HepG2 (cell line): ENCODE data around the gene UCN. TPM values are rescaled to one million over a fixed set of nuclear protein-coding genes. Genes with fewer than 3 reads are reported as not detected.

ENCODE experiments used
- CBX5 ChIP-seq: sonication (generic); formaldehyde crosslinking; IDR thresholded peaks from 2 replicates; pipeline ENCODE4 v1.4.0; 2020; ENCODE audit warnings: missing genetic modification reagents, borderline replicate concordance
- CEBPZ ChIP-seq: IDR thresholded peaks from 2 replicates; pipeline ENCODE4 v1.6.1; 2012; ENCODE audit warnings: low read length, improper control_type of control experiment
- GMEB1 ChIP-seq: sonication (generic); formaldehyde crosslinking; IDR thresholded peaks from 2 replicates; pipeline ENCODE4 v1.5.1; 2020; ENCODE audit warnings: missing genetic modification reagents, mild to moderate bottlenecking, borderline replicate concordance
- HNF1B ChIP-seq: sonication (generic); formaldehyde crosslinking; IDR thresholded peaks from 2 replicates; pipeline ENCODE4 v1.5.1; 2020; ENCODE audit warnings: mild to moderate bottlenecking, moderate library complexity, missing genetic modification reagents
- NFRKB ChIP-seq: fragments of 450-650 bp; IDR thresholded peaks from 2 replicates; pipeline ENCODE4 v1.6.1; 2017
- PHF8 ChIP-seq: sonication (generic); formaldehyde crosslinking; IDR thresholded peaks from 2 replicates; pipeline ENCODE4 v1.5.0; 2020; ENCODE audit warnings: missing genetic modification reagents
- SSRP1 ChIP-seq: IDR thresholded peaks from 2 replicates; pipeline ENCODE4 v1.6.1; 2016; ENCODE audit warnings: control low read depth
- ZMYM3 ChIP-seq: sonication (generic); formaldehyde crosslinking; IDR thresholded peaks from 2 replicates; pipeline ENCODE4 v1.5.1; 2020; ENCODE audit warnings: mild to moderate bottlenecking, missing genetic modification reagents
- ZNF557 ChIP-seq: sonication (generic); formaldehyde crosslinking; IDR thresholded peaks from 2 replicates; pipeline ENCODE4 v1.4.0; 2020; ENCODE audit warnings: missing genetic modification reagents
- ZNF558 ChIP-seq: sonication (generic); formaldehyde crosslinking; IDR thresholded peaks from 2 replicates; pipeline ENCODE4 v1.9.0; 2022; ENCODE audit warnings: mild to moderate bottlenecking, missing genetic modification reagents, borderline replicate concordance
- ZNF749 ChIP-seq: sonication (generic); formaldehyde crosslinking; IDR thresholded peaks from 2 replicates; pipeline ENCODE4 v1.8.0; 2022; ENCODE audit warnings: mild to moderate bottlenecking, missing genetic modification reagents, moderate library complexity, borderline replicate concordance
- ZNF770 ChIP-seq: sonication (generic); formaldehyde crosslinking; IDR thresholded peaks from 2 replicates; pipeline ENCODE4 v1.5.0; 2020; ENCODE audit warnings: mild to moderate bottlenecking, missing genetic modification reagents
- ZNF777 ChIP-seq: sonication (generic); formaldehyde crosslinking; IDR thresholded peaks from 2 replicates; pipeline ENCODE4 v1.4.0; 2020; ENCODE audit warnings: missing genetic modification reagents
- ZNF83 ChIP-seq: sonication (generic); formaldehyde crosslinking; IDR thresholded peaks from 2 replicates; pipeline ENCODE4 v1.4.0; 2020; ENCODE audit warnings: missing genetic modification reagents, mild to moderate bottlenecking, borderline replicate concordance
- polyA plus RNA-seq, 8 experiments: library from polyadenylated mRNA; depleted of rRNA in 3 of 8; stranded (reverse) in 7 of 8; unstranded in 1 of 8; fragments of >200 nt; fragmentation: Illumina TruSeq in 4 of 8; extraction: Trizol in 4 of 8; gene quantifications; 2 replicates each; pipeline versions ENCODE4 v1.2.1 to v1.2.3, GENCODE V29; 2011 to 2016; ENCODE audit warnings: low read depth in 4 of 8, missing spikeins in 1 of 8, mixed read lengths in 1 of 8; ENCODE audit not compliant: insufficient read depth in 1 of 8
- total RNA-seq, 5 experiments: library from RNA; depleted of rRNA; stranded (reverse); fragments of >200 nt; fragmentation: Illumina TruSeq; extraction: Trizol; gene quantifications; 2 replicates each; pipeline ENCODE4 v1.2.3, GENCODE V29; 2016; ENCODE audit warnings: low read depth in 1 of 5
- TF ChIP-seq, protein P1 (sequence below): sonication (generic); formaldehyde crosslinking; IDR thresholded peaks from 2 replicates; pipeline ENCODE4 v1.8.0; 2022; ENCODE audit warnings: mild to moderate bottlenecking, missing genetic modification reagents, borderline replicate concordance
- TF ChIP-seq, protein P2 (sequence below): sonication (generic); formaldehyde crosslinking; IDR thresholded peaks from 2 replicates; pipeline ENCODE4 v1.9.0; 2021; ENCODE audit warnings: missing genetic modification reagents, mild to moderate bottlenecking, borderline replicate concordance

The UCN gene
- total and polyA plus RNA-seq, 2 of the 13 experiments (the other 11 are each of a cell fraction or from before 2014, with no cell fraction given), result 1.2 to 2.3 TPM

DNA sequence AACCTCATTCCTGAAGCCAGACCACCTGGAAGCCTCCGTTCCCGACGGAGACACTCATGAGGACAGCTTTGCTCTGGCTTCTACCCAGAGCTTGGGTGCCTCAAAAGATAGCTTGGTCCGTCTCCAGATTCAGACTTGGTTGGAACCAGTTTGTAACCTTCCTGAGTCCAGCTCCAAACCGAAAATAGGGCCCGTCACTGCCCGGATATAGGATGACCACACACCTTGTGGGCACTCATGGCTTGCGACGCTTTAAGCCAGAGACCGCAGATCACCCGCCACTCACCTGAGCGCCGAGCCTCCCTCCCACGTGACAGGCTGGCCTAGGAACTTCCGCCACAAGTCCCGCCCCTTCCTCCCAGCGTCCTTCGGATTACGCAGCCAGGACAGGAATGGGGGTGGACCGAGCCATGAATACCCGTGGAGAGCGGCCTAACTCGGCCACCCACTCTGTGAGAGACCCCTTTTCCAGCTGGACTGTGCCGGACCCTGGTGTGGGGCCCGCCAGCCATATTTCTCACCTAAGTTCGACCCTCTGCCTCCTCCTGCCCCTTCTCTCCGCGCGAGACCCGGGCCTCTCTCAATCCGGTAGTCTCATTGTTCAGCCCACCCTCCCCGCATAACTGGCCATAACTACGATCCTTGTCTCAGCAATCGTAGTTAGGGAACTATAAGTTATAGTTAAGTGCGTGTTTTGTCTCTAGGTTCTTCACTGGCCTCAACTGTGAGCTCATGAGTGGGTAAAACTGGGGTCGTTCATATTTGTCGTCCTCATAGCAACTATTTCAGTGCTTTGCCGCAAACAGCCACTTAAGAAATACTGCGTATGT, 14.7 kb upstream of the UCN start, which contains the start of gene MPV17 (continued):
- TF ChIP-seq, protein P1, sequence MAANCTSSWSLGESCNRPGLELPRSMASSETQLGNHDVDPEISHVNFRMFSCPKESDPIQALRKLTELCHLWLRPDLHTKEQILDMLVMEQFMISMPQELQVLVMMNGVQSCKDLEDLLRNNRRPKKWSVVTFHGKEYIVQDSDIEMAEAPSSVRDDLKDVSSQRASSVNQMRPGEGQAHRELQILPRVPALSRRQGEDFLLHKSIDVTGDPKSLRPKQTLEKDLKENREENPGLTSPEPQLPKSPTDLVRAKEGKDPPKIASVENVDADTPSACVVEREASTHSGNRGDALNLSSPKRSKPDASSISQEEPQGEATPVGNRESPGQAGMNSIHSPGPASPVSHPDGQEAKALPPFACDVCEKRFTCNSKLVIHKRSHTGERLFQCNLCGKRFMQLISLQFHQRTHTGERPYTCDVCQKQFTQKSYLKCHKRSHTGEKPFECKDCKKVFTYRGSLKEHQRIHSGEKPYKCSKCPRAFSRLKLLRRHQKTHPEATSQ (CRISPR knock-in tag), result 0 out of 2 replicates have a peak, but pooled peaks have one; percentile 22
- TF ChIP-seq HNF1B (CRISPR knock-in tag) (peak; percentile 97), CBX5 (CRISPR knock-in tag) (no peak; the same call in 1 of the 2 replicates), NFRKB (no peak), ZMYM3 (no peak), ZNF777 (CRISPR knock-in tag) (peak; percentile 54), ZNF83 (CRISPR knock-in tag) (0 out of 2 replicates have a peak, but pooled peaks have one; percentile 31), GMEB1 (peak; percentile 79), ZNF558 (CRISPR knock-in tag) (no peak; the same call in 1 of the 2 replicates), ZNF770 (CRISPR knock-in tag) (no peak), ZNF749 (CRISPR knock-in tag) (peak; percentile 80), ZNF557 (peak; percentile 71; the same call in 1 of the 2 replicates), PHF8 (CRISPR knock-in tag) (peak; percentile 95), SSRP1 (CRISPR knock-in tag) (peak; percentile 79; the same call in 1 of the 2 replicates), CEBPZ (no peak)
- TF ChIP-seq, protein P2, sequence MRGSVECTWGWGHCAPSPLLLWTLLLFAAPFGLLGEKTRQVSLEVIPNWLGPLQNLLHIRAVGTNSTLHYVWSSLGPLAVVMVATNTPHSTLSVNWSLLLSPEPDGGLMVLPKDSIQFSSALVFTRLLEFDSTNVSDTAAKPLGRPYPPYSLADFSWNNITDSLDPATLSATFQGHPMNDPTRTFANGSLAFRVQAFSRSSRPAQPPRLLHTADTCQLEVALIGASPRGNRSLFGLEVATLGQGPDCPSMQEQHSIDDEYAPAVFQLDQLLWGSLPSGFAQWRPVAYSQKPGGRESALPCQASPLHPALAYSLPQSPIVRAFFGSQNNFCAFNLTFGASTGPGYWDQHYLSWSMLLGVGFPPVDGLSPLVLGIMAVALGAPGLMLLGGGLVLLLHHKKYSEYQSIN, result no peak
